IPS-11a (cell line): ENCODE measurements around the gene AGPAT4.
"Not testable (repeated sequence)": the region's sequence is repeated elsewhere in the genome, so short reads cannot be mapped to it uniquely, and the experiment has no call there.

Experiments used
- H3K4me3 ChIP-seq: one replicate; pipeline ENCODE4 v1.5.1; 2013; ENCODE audit warnings: low read depth, low read length, control low read depth

The AGPAT4 gene

DNA sequence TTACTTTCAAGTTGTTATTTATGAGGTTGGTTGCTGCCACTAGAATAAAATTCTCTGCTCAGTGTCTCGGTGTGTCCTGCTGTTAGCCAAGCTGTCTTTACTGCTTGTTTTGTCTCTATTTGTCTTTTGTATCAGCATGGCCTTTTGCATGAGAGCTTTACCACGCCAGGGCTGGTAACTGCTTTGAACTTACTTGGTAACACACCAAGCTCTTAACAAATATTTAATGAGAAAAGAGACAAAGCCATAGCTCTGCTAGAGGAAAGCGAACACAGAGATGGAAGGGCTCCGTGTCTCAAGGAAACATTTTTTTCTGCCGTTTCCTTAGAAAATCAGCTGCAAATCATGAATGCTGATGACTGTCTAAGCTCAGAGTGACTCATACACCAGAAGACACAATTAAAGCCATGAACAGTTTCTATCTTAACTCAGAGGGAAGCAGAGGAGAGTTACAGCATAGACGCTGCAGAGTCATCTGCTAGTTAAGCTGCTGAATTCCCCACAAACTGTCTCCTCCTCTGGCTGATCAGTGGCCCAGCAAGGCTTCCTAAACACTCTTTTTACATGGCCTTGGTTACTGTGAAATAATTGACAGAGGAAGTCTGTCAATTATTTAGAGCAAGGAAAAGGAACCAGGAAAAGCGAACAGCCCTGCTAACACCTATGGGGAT is 44.8 kb downstream of the AGPAT4 start:
- H3K4me3 ChIP-seq = no peak overlapping the region

GRCh38 chr6:161228096-161228495 is 45.8 kb downstream of the AGPAT4 start:
- no peak overlapping the region for H3K4me3 ChIP-seq

DNA sequence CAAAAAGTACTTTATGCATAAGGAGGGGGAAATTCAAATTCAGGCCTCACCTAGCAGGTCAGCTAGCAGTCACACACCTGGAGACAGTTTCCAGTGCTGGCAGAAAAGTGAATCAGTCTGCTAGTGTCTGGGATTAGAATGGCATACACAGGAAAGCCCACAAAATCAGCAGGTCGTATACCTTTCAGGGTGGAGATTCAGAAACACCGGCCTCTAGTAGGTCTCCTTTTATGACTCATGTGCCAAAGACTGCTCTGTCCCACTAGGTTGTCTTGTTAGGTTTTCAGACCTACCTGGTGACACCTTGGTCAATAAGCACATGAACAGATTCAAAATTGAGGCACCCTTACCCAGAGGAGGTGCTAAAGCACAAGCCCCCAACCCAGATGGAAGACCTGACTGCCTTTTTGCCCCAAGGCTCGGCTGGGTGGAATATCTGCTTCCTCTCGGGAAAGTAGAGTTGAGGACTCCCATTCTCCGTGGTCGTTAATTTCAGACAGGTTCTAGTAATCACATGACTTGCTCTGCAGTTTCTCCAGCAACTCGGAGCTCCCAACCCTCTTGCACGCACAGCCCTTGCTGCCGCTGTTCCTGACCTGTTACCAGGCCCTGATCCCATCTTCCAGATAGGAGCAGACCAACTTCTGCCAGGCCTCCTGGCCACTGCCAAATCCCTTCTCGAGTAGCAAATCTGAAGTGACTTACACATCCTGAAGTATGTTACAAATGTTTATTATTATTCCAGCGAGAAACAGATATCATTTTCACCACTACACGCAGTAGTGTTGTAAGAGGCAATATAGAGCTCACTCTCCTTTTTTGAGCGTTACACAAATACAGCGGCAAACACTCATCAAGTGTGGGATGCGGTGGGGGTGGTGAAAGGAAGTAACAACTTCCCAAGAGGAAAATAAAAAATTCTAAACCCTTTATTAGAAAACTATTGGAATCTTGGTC is 46.6 kb downstream of the AGPAT4 start:
- no peak overlapping the region for H3K4me3 ChIP-seq

GRCh38 chr6:161226009-161226964 is 47.6 kb downstream of the AGPAT4 start:
- no peak overlapping the region for H3K4me3 ChIP-seq

- H3K4me3 ChIP-seq = no peak overlapping the region
Observed at GRCh38 chr6:161225681-161226008, 48.2 kb downstream of the AGPAT4 start.

DNA sequence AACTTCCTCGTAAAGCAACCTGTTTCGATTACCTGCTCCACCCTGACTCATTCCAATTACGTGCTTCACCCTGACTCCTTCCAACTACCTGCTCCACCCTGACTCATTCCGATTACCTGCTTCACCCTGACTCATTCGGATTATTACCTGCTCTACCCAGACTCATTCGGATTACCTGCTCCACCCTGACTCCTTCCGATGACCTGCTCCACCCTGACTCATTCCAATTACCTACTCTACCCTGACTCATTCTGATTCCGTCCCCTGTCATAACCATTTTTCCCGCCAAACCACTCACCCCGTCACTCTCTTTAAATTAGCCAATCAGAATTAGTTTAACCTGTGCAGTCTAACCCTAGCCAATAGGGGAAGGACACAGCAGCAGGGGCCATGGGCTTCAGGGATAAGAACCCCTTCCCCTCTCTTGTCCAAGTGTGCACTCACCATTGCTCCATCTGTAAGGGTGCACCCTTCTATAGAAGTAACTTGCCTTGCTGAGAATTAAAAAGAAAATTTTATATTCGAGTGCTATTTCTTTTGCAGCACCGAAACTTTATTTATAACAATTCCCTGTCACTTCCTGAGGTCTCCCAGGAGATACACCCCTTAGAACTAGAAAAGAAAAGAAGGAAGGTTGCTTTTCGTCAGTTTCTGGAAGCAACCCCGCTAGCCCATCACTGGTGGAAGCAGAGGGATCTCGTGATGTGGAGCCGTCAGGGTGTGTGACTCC is 48.7 kb downstream of the AGPAT4 start:
- not testable (repeated sequence) for H3K4me3 ChIP-seq

DNA sequence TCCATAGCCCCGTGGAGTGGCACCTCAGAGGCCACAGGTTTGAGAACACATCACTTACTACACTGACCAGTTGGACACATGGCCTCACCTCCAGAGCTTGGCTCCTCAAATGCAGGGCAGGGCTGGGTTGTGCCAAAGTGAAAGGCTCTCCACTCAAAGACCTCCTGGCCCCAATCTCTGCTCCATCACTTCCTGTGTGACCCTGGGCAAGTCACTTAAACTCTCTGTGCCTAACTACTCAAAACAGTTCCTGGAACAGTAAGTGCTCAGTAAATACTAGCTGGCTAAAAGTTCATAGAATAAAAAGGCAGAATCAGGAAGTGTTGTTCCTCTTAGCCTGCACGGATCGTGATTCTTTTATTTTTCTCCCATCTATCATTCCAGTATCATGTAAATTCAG is 50.2 kb downstream of the AGPAT4 start:
- no peak overlapping the region for H3K4me3 ChIP-seq

- no peak overlapping the region for H3K4me3 ChIP-seq
Observed at GRCh38 chr6:161222706-161223234, 51.1 kb downstream of the AGPAT4 start.

DNA sequence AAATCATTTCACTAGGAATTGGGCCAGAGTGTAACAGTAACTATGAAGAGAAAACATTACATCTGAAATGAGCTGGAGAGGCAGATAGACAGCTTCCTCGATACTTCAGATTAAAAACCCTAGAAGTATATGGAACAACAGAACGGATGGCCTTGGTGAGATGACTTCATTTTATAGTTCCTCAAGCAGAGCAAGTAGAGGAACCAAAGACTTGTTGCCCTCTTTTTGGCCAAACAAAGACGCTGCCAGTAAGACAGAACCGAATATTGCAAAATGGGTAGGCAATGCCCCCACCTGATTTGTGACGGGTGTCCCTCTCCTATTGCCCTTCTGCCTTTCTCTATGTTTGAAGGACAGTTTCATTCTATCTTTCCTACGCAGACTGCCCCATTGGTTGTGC is 53.5 kb downstream of the AGPAT4 start:
- H3K4me3 ChIP-seq = no peak overlapping the region

DNA sequence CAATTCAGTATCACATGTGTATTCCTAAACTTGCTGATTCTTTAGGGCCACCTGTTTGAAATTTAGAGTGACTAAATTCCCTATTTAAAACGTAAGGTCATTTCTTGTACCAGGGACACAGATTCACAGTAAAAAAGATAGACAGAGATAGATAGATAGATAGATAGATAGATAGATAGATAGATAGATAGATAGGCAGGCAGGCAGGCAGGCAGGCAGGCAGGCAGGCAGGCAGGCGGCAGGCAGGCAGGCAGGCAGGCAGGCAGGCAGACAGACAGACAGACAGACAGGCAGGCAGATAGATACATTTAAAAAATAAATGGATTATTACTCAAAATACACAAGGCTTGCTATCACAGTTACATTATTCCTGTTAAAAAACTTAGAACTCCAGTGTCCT is 54.2 kb downstream of the AGPAT4 start:
- H3K4me3 ChIP-seq = no peak overlapping the region

DNA sequence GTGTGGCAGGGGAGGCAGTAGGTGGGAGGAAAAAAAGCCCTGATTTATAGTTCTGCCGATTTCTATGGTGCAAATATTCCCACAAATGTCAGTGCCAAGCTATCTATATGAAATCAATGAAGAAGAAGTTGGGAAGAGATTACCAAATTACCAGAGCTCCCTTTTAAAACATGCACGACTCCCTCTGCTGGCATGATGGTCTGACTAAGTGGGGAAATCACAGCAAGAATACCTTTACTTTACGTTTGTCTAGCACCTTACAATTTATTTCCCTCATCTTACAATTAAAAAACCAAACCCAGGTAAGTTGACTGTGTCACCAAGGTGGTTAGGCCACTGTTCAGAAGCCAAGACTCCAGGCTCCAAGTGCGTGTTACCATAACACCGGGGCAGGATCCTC is 55.6 kb downstream of the AGPAT4 start:
- H3K4me3 ChIP-seq = no peak overlapping the region

DNA sequence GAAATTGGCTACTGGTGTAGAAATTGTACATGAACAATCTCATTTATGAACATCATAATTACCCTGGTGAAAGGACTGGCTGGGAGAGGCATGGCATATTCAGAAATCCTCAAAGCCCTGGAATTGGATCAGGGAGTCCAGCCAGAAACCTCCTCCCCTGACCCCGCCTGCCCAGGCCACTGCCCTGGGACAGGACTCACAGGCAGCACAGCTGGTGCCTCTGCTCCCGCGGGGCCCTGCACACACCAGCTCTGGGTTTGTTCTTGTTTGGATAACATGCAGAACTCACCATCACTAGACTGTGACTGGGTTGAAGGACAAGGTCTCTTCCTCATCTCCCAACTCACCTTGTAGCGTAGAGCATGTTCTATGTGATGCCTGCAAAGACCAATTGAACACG is 56.2 kb downstream of the AGPAT4 start:
- no peak overlapping the region for H3K4me3 ChIP-seq

DNA sequence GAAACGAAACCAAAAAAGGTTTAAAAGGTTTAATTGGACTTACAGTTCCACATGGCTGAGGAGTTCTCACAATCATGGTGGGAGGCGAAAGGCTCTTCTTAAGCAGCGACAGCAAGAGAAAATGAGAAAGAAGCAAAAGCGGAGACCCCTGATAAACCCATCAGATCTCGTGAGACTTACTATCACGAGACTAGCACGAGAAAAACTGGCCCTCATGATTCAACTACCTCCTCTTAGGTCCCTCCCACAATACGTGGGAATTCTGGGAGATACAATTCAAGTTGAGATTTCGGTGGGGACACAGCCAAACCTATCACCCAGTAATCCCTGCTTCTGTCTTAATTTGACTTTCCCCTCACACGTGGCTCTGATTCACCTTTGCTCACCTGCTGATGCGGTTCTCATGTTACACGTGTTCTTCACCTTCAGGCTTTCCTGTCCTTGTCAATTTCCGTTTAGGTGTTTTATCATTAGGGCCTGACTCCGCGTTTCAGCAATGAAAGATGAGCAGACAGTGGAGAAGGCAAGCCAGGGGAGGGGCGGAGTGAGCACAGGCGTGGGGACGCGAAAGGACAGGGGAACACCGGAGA is 57.1 kb downstream of the AGPAT4 start:
- H3K4me3 ChIP-seq = no peak overlapping the region

DNA sequence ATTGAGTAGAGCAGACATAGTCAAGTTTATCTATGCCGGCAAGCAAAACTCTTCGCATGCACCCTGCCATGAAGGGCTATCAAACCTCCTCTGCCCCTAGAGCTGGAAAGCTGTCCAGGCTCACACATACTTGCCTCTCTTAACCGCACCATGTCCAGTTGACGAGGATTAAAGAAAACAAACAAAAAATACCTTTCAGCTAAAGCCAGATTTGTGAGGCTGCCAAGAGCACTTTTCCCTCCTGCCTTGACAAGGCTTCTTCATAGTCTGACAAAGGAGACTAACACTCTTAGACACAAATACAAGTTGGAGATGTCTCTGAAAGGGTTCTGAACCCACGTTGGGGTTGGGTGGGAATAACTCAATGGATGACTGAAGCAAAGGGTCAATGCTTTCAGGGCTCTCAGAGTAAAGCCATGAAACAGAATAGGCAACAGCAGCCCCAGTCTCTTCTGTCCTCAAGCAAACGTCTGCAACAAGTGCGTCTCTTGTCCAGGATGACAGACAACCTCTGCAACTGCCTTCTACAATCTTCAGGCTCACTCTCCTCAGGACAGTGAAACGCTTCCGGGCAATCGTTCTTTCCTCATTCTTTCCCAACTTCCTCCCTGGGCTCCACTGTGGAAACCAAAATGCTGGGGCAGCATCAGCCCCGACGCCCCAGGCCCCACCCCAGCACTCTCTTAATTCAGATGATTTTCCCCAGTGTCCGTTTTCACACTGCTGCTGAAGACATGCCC is 57.8 kb downstream of the AGPAT4 start:
- H3K4me3 ChIP-seq = no peak overlapping the region

DNA sequence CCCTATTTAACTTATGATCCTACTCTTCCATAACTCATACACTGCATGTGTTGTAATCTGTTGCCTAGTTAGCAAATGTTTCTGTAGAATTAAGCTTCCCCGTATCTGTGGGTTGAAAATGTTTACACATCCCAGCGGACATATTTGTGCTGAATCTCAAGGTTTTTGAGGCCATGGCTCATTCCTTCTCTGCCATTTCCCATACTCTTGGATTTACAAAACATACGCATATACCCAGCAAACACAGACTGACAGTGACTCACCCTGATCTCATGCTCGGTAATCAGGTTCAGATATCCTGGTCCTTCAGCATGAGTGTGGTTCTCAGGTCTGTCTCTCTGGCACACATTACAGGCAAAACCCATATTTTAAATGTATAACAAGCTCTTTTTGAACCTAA is 58.7 kb downstream of the AGPAT4 start:
- H3K4me3 ChIP-seq = no peak overlapping the region

- no peak overlapping the region for H3K4me3 ChIP-seq
Observed at GRCh38 chr6:161214722-161215121, 59.1 kb downstream of the AGPAT4 start.

DNA sequence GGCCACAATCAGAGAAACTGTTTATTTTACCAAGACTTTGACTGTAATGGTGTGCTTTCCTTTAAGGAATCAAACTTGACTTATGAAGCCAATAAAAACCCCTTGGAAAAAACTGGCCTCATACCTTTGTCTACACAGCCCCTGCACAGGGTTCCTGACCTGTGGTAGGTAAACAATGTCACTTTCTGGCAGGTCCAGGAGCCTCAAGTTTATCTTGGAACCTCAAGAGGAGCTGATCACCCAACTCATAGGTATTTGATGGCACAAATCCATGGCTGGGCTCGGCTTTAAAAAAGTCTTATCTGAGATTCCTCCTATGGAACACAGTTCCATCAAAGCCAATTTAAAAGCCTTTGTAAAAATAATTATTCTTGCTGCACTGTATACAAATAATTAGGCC is 61.0 kb downstream of the AGPAT4 start:
- no peak overlapping the region for H3K4me3 ChIP-seq

DNA sequence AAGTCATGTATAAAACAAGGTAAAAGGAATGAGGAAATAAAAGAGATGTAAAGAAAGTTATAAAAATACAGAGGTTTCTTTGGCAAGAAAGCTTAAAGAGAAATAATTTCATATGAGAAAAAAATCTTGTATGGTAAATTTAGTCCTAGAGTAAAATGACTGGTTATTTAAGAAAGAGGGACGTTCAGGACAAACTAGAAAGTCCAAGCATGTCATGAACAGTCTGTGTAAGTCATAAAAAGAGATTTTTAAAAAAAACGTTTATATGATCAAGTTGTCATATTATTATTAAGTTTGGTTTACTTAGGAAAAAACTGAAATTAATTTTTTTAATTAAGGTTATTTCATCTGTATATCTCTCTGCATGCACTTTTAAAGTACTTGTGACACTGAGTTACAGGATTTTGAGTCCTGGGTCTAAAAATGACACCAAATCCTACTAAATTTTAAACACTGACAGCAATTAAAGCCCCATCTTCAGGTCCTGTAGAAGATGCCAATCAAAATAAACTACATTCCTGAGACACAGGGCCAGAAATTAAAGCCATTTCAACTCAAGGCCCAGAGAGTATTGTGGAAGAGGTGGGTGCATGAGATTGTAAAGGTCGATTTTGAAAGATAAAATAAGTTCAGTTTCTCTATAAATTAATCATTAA is 62.4 kb downstream of the AGPAT4 start:
- H3K4me3 ChIP-seq = no peak overlapping the region

GRCh38 chr6:161210857-161211256 is 63.0 kb downstream of the AGPAT4 start:
- no peak overlapping the region for H3K4me3 ChIP-seq
